AG09309 (cell line): ENCODE measurements around the gene MICAL2.

ENCODE experiments used
- DNase-seq: peaks from one replicate; pipeline ENCODE4 v3.0.0-alpha.2; 2010; ENCODE audit warnings: low read depth
- H3K4me3 ChIP-seq: 2 replicates; pipeline ENCODE4 v1.5.1; 2011; ENCODE audit warnings: mild to moderate bottlenecking, low read depth, low read length, moderate library complexity; ENCODE audit not compliant: control insufficient read depth
- CTCF ChIP-seq: IDR thresholded peaks from 2 replicates; pipeline ENCODE4 v1.5.1; 2011; ENCODE audit warnings: mild to moderate bottlenecking, low read depth, low read length, inconsistent platforms; ENCODE audit not compliant: insufficient read depth, control insufficient read depth; ENCODE audit errors: missing control alignments

MICAL2 gene

GRCh38 chr11:12258451-12258850, 148.1 kb downstream of the MICAL2 start:
- no peak for DNase-seq
- H3K4me3 ChIP-seq, result no peak overlapping the region
- TF ChIP-seq CTCF, result no peak

- no peak for DNase-seq
- TF ChIP-seq CTCF, result no peak
- H3K4me3 ChIP-seq, result no peak overlapping the region
Observed at GRCh38 chr11:12259956-12260355, 149.6 kb downstream of the MICAL2 start.

GRCh38 chr11:12260731-12261521, 150.5 kb downstream of the MICAL2 start:
- H3K4me3 ChIP-seq, result no peak overlapping the region
- no peak for TF ChIP-seq CTCF
- no peak for DNase-seq

GRCh38 chr11:12261551-12261950, 151.2 kb downstream of the MICAL2 start:
- no peak for TF ChIP-seq CTCF
- H3K4me3 ChIP-seq, result no peak overlapping the region
- no peak for DNase-seq

GRCh38 chr11:12263141-12263693, 152.8 kb downstream of the MICAL2 start:
- no peak overlapping the region for H3K4me3 ChIP-seq
- no peak for DNase-seq
- TF ChIP-seq CTCF, result no peak

GRCh38 chr11:12264361-12264760, 154.0 kb downstream of the MICAL2 start:
- no peak overlapping the region for H3K4me3 ChIP-seq
- DNase-seq, result no peak
- no peak for TF ChIP-seq CTCF
